Epithelial cell of esophagus (primary cell): ENCODE measurements around the gene RNF121.

Experiments
- DNase-seq: peaks from one replicate; pipeline ENCODE4 v3.0.0; 2010; ENCODE audit warnings: low read depth
- H3K4me3 ChIP-seq: 2 replicates; pipeline ENCODE4 v1.5.1; 2011; ENCODE audit warnings: mild to moderate bottlenecking, low read length, control low read depth
- TF ChIP-seq, protein P1 (sequence below): IDR thresholded peaks from 2 replicates; pipeline ENCODE4 v1.5.1; 2011; ENCODE audit warnings: low read depth, mild to moderate bottlenecking, low read length, control low read depth, inconsistent platforms; ENCODE audit not compliant: insufficient read depth; ENCODE audit errors: missing control alignments

RNF121 gene

DNA sequence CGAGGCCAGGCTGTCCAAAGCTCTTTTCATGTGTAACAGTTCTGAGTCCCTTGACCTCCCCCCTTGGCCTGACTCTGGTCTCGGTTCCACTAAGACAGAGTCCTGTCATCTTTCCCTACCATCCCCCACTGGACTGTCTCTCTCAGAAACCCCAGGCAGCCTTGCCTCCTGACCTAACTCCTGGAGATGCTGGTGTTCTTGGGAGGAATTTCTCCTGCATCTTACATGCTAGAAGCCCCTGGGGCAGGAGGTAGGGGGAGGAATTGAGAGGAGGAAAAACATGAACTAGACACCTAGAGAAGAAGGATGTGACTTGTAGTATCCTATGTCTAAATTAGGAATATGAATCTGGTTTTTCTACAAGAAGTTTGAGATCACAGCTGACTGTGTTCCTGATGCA lies 69.2 kb downstream of the RNF121 start:
- DNase-seq, result no peak

DNA sequence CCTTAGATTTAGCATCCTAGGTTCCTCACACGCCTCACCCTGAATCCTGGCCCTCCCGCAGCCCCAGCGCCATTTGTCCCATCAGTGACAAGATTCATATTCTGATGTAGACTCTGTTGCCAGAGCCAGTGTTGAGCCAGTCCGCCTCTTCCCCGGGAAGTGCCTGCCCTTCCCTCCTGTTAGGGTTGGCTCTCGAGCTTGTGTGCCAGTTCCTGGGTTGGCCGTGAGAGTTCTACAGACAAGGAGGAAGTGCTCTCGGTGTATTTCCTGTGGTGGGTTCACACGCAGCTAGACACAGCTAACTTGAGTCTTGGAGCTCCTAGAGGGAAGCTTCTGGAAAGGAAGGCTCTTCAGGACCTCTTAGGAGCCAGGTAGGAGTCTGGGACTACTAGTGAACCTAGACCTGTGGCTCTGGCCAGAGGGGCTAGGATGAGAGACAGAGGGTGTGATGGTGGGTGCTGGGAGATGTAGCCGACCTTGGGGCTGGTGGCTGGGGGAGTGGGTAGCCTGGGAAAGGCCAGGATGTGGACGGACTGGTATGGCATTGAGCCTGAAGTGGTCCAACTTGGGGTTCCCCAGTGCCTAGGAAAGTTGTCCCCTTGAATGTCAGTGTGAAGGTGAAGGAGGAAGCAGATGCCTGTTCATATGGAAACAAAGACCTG lies 69.9 kb downstream of the RNF121 start, which contains the start of gene IL18BP:
Gene IL18BP, plus strand, starts transcription at position 261 of the 662 bp plus-strand sequence. CDS start 1,076 bp downstream, outside the sequence.
- H3K4me3 ChIP-seq, result no peak within 1 kb of the TSS

More for the DNA sequence above, 69.2 kb downstream of the RNF121 start:
- TF ChIP-seq, protein P1, sequence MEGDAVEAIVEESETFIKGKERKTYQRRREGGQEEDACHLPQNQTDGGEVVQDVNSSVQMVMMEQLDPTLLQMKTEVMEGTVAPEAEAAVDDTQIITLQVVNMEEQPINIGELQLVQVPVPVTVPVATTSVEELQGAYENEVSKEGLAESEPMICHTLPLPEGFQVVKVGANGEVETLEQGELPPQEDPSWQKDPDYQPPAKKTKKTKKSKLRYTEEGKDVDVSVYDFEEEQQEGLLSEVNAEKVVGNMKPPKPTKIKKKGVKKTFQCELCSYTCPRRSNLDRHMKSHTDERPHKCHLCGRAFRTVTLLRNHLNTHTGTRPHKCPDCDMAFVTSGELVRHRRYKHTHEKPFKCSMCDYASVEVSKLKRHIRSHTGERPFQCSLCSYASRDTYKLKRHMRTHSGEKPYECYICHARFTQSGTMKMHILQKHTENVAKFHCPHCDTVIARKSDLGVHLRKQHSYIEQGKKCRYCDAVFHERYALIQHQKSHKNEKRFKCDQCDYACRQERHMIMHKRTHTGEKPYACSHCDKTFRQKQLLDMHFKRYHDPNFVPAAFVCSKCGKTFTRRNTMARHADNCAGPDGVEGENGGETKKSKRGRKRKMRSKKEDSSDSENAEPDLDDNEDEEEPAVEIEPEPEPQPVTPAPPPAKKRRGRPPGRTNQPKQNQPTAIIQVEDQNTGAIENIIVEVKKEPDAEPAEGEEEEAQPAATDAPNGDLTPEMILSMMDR, result no peak
- no peak overlapping the region for H3K4me3 ChIP-seq

DNA sequence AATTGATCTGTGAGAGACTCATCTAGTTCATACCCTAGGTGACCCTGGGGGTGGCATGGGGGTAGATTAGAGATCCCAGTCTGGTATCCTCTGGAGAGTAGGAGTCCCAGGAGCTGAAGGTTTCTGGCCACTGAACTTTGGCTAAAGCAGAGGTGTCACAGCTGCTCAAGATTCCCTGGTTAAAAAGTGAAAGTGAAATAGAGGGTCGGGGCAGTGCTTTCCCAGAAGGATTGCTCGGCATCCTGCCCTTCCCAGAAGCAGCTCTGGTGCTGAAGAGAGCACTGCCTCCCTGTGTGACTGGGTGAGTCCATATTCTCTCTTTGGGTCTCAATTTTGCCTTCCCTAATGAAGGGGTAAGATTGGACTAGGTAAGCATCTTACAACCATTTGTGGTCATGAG lies 70.5 kb downstream of the RNF121 start:
- no peak for DNase-seq
- TF ChIP-seq, protein P1, result no peak
- no peak overlapping the region for H3K4me3 ChIP-seq

More for the DNA sequence above, 69.9 kb downstream of the RNF121 start, which contains the start of gene IL18BP:
- no peak for DNase-seq
- TF ChIP-seq, protein P1, result no peak

DNA sequence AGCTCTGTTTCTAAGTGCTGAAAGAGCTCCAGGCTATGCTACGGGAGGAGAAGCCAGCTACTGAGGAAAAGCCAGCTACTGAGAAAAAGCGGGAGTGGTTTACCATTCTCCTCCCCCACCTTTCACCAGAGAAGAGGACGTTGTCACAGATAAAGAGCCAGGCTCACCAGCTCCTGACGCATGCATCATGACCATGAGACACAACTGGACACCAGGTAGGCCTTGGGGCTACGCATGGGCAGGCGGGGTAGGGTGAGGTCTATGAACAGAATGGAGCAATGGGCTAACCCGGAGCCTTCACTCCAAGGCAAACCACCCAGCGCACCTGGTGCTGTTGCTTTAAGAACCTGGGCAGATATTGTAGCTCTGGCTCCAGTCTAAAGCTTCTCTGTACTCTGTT lies 71.0 kb downstream of the RNF121 start:
- no peak for DNase-seq
- H3K4me3 ChIP-seq, result no peak overlapping the region
- TF ChIP-seq, protein P1, result no peak

DNA sequence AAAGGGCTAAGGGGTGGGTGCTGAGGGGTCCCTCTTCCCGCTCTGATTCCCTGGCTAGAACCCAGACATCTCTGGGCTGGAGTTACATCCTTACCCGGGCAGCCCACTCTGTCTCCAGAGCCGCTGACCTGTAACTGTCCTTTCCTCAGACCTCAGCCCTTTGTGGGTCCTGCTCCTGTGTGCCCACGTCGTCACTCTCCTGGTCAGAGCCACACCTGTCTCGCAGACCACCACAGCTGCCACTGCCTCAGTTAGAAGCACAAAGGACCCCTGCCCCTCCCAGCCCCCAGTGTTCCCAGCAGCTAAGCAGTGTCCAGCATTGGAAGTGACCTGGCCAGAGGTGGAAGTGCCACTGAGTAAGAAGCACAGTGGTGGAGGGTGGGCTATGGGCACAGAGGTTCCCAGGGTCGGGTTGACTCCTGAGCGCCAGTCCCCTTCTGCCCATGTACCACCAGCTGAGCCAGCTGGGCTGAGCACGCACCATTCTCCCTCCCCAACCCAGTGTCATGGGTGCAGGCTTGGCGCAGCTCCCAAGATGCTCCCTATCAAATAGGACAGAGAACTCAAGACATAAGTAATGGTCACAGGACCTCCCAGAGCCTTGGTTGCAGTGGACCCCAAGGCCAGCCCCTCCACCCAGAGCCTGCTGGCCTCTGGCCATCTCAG lies 71.5 kb downstream of the RNF121 start:
- no peak for DNase-seq
- TF ChIP-seq, protein P1, result no peak

DNA sequence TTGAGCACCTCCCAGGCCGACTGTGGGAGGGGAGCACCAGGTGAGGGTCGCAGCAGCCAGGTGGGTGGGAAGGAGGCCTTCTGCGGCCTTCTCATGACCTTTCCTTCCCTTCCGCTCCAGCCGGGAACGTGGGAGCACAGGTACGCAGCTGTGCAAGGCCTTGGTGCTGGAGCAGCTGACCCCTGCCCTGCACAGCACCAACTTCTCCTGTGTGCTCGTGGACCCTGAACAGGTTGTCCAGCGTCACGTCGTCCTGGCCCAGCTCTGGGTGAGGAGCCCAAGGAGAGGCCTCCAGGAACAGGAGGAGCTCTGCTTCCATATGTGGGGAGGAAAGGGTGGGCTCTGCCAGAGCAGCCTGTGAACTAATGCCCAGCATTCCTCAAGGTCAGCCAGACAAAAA lies 72.4 kb downstream of the RNF121 start:
- DNase-seq, result no peak
- TF ChIP-seq, protein P1, result no peak
- no peak overlapping the region for H3K4me3 ChIP-seq

More for the DNA sequence above, 71.5 kb downstream of the RNF121 start:
- no peak overlapping the region for H3K4me3 ChIP-seq
